GM21528 (cell line): ENCODE data around the gene SPEG.

ENCODE experiments used
- ATAC-seq: cut with Tn5 transposase; IDR thresholded peaks from one replicate; pipeline ENCODE4 v1.9.1; 2021; ENCODE audit warnings: mild to moderate bottlenecking, moderate library complexity; ENCODE audit not compliant: unreplicated experiment, low FRiP score

Gene SPEG

GRCh38 chr2:219457784-219458369, 23.2 kb downstream of the SPEG start:
- ATAC-seq, result no peak

GRCh38 chr2:219458996-219459395, 24.4 kb downstream of the SPEG start:
- no peak for ATAC-seq

- ATAC-seq, result no peak
Observed at GRCh38 chr2:219459460-219460311, 25.0 kb downstream of the SPEG start.

- no peak for ATAC-seq
Observed at GRCh38 chr2:219460424-219460926, 25.8 kb downstream of the SPEG start.

- ATAC-seq, result no peak
Observed at GRCh38 chr2:219461047-219461514, 26.4 kb downstream of the SPEG start.

- no peak for ATAC-seq
Observed at GRCh38 chr2:219461669-219462068, 27.0 kb downstream of the SPEG start.

- ATAC-seq, result no peak
Observed at GRCh38 chr2:219462349-219462748, 27.7 kb downstream of the SPEG start.

- no peak for ATAC-seq
Observed at GRCh38 chr2:219464286-219465032, 29.8 kb downstream of the SPEG start.

- ATAC-seq, result no peak
Observed at GRCh38 chr2:219465659-219466561, 31.3 kb downstream of the SPEG start.

GRCh38 chr2:219466816-219467735, 32.4 kb downstream of the SPEG start:
- ATAC-seq, result no peak

GRCh38 chr2:219467736-219468075, 33.1 kb downstream of the SPEG start:
- ATAC-seq, result no peak

GRCh38 chr2:219468410-219469185, 34.0 kb downstream of the SPEG start:
- ATAC-seq, result no peak

- no peak for ATAC-seq
Observed at GRCh38 chr2:219469186-219469724, 34.6 kb downstream of the SPEG start.

GRCh38 chr2:219470429-219470828, 35.8 kb downstream of the SPEG start:
- ATAC-seq, result no peak

GRCh38 chr2:219471476-219472371, 37.1 kb downstream of the SPEG start:
- ATAC-seq, result no peak

GRCh38 chr2:219472629-219473187, 38.1 kb downstream of the SPEG start:
- ATAC-seq, result no peak

- no peak for ATAC-seq
Observed at GRCh38 chr2:219473511-219473910, 38.9 kb downstream of the SPEG start.
